Left ventricle myocardium inferior (tissue), 1 donor: ENCODE data around the gene CDCA5. TPM values are rescaled to one million over a fixed set of nuclear protein-coding genes. Genes with fewer than 3 reads are reported as not detected.

Source experiments
- DNase-seq: peaks from one replicate; pipeline ENCODE4 v3.0.0-alpha.2; 2020
- H3K27ac ChIP-seq: fragments of 200-600 bp; replicated peaks from 2 replicates; pipeline ENCODE4 v1.8.0; 2021
- H3K27me3 ChIP-seq: fragments of 200-600 bp; 2 replicates; pipeline ENCODE4 v1.8.0; 2021; ENCODE audit warnings: low read depth
- H3K36me3 ChIP-seq: fragments of 200-600 bp; 2 replicates; pipeline ENCODE4 v1.8.0; 2021
- H3K4me1 ChIP-seq: fragments of 200-600 bp; 2 replicates; pipeline ENCODE4 v1.8.0; 2021
- H3K4me3 ChIP-seq: fragments of 200-600 bp; 2 replicates; pipeline ENCODE4 v1.8.0; 2021; ENCODE audit warnings: mild to moderate bottlenecking, moderate library complexity
- H3K9me3 ChIP-seq: fragments of 200-600 bp; replicated peaks from 2 replicates; pipeline ENCODE4 v1.8.0; 2021
- CTCF ChIP-seq: fragments of 200-600 bp; IDR thresholded peaks from 2 replicates; pipeline ENCODE4 v1.8.0; 2021; ENCODE audit warnings: antibody characterized with exemption, mild to moderate bottlenecking, borderline replicate concordance
- intact Hi-C: fragments of 100-400 bp; cut with micrococcal nuclease; formaldehyde crosslinking; loops from one replicate; pipeline ENCODE4 v1.11.0; 2022
- total RNA-seq: library from RNA; stranded (reverse); fragmentation: NEBNext Ultra II Directional; extraction: Animal tissue kit (Norgen Biotek cat#: 25700); gene quantifications from one replicate; pipeline ENCODE4 v1.2.1, GENCODE V29; 2021
- donor health status: DM: no; HTN: yes; CAD: no; lungs with severe emphysema.

CDCA5 gene
- total RNA-seq, 1 donor from 2014 or later = 1.3 TPM

- Histone ChIP-seq H3K27ac (no peak overlapping the region), H3K27me3 (no peaks in the 10 kb centered on the region), H3K9me3 (no peaks in the 10 kb centered on the region), H3K4me3 (no peak overlapping the region), H3K4me1 (peaks cover 16% of the 10 kb centered on the region), H3K36me3 (peaks cover 78% of the 10 kb centered on the region)
- TF ChIP-seq CTCF = no peak
- intact Hi-C loops = no loop called here
- DNase-seq = no peak
Observed at GRCh38 chr11:65126624-65127274, 42.9 kb upstream of the CDCA5 start.

GRCh38 chr11:65125197-65126056, 41.6 kb upstream of the CDCA5 start:
- Histone ChIP-seq H3K4me1 (peaks cover 29% of the 10 kb centered on the region), H3K27me3 (no peaks in the 10 kb centered on the region), H3K27ac (no peak overlapping the region), H3K4me3 (no peak overlapping the region), H3K36me3 (peaks cover 73% of the 10 kb centered on the region), H3K9me3 (no peaks in the 10 kb centered on the region)
- intact Hi-C loops = no loop called here
- no peak for DNase-seq
- no peak for TF ChIP-seq CTCF

- intact Hi-C loops = no loop called here
- Histone ChIP-seq H3K27me3 (no peaks in the 10 kb centered on the region), H3K4me1 (peaks cover 37% of the 10 kb centered on the region), H3K4me3 (no peak overlapping the region), H3K36me3 (peaks cover 73% of the 10 kb centered on the region), H3K27ac (no peak overlapping the region), H3K9me3 (no peaks in the 10 kb centered on the region)
- TF ChIP-seq CTCF = no peak
- no peak for DNase-seq
Observed at GRCh38 chr11:65124480-65125196, 40.8 kb upstream of the CDCA5 start.

GRCh38 chr11:65121865-65122696, 38.2 kb upstream of the CDCA5 start, which contains the start of the genes FAU and MRPL49:
Gene FAU, minus strand, starts transcription at chr11:65122134. Its CDS starts 321 bp downstream, at chr11:65121813.
Gene MRPL49, plus strand, starts transcription at chr11:65122321. Its CDS starts 26 bp downstream, at chr11:65122347.
- DNase-seq = peak; percentile 98
- TF ChIP-seq CTCF = no peak
- Histone ChIP-seq H3K27me3 (no peaks in the 10 kb centered on the region), H3K36me3 (peaks cover 65% of the 10 kb centered on the region), H3K27ac (peak within 1 kb of the TSS; percentile 92), H3K4me1 (peaks cover 48% of the 10 kb centered on the region), H3K9me3 (no peaks in the 10 kb centered on the region), H3K4me3 (peak within 1 kb of the TSS; percentile 92)
- intact Hi-C loops = no loop called here
